Karpas-422 (cell line): ENCODE measurements around the gene DEFB123. TPM values are rescaled to one million over a fixed set of nuclear protein-coding genes. Genes with fewer than 3 reads are reported as not detected.

Experiments
- DNase-seq: peaks from one replicate; pipeline ENCODE4 v3.0.0-alpha.2; 2015
- H2AFZ ChIP-seq: fragments of 200-600 bp; sonication (generic); 2 replicates; pipeline ENCODE4 v1.6.1; 2014; ENCODE audit warnings: antibody characterized with exemption, low read length, mixed read lengths
- H3K27ac ChIP-seq: fragments of 200-600 bp; sonication (generic); 2 replicates; pipeline ENCODE4 v1.5.1; 2014; ENCODE audit warnings: mild to moderate bottlenecking, low read length, moderate library complexity
- H3K27me3 ChIP-seq: fragments of 200-600 bp; sonication (generic); 2 replicates; pipeline ENCODE4 v1.6.1; 2014; ENCODE audit warnings: low read length, mixed read lengths
- H3K36me3 ChIP-seq: fragments of 200-600 bp; sonication (generic); 2 replicates; pipeline ENCODE4 v1.6.1; 2014; ENCODE audit warnings: low read length, mixed read lengths; ENCODE audit not compliant: insufficient read depth
- H3K4me1 ChIP-seq: fragments of 200-600 bp; sonication (generic); 2 replicates; pipeline ENCODE4 v1.6.1; 2014; ENCODE audit warnings: mild to moderate bottlenecking, low read length, mixed read lengths
- H3K4me2 ChIP-seq: fragments of 200-600 bp; sonication (generic); 2 replicates; pipeline ENCODE4 v1.6.1; 2014; ENCODE audit warnings: low read length, low read depth, mild to moderate bottlenecking; ENCODE audit not compliant: poor library complexity, severe bottlenecking
- H3K4me3 ChIP-seq: fragments of 200-600 bp; sonication (generic); 2 replicates; pipeline ENCODE4 v1.5.1; 2014; ENCODE audit warnings: mild to moderate bottlenecking, antibody characterized with exemption, low read length, mixed read lengths
- H3K79me2 ChIP-seq: fragments of 200-600 bp; sonication (generic); 2 replicates; pipeline ENCODE4 v1.6.1; 2014; ENCODE audit warnings: mild to moderate bottlenecking, low read length, mixed read lengths
- H3K9ac ChIP-seq: fragments of 200-600 bp; sonication (generic); 2 replicates; pipeline ENCODE4 v1.6.0; 2014; ENCODE audit warnings: low read length
- H3K9me2 ChIP-seq: fragments of 200-600 bp; sonication (generic), shearing (Covaris generic); replicated peaks from 2 replicates; pipeline ENCODE4 v1.6.0; 2014; ENCODE audit warnings: mild to moderate bottlenecking, low read length, moderate library complexity; ENCODE audit not compliant: insufficient read depth
- H3K9me3 ChIP-seq: fragments of 300-700, 200-600 bp; sonication (generic); 2 replicates; pipeline ENCODE4 v1.6.1; 2014; ENCODE audit warnings: low read length, mixed read lengths
- H4K20me1 ChIP-seq: fragments of 200-600 bp; sonication (generic); 2 replicates; pipeline ENCODE4 v1.6.1; 2014; ENCODE audit warnings: mild to moderate bottlenecking, antibody characterized with exemption, low read length, low read depth; ENCODE audit not compliant: insufficient read depth
- total RNA-seq: library from RNA; depleted of rRNA; stranded (reverse); fragments of >200 nt; shearing (Covaris generic); gene quantifications from 2 replicates; pipeline ENCODE4 v1.2.3, GENCODE V29; 2014; ENCODE audit warnings: low replicate concordance; rRNA removed

Gene DEFB123, protein sequence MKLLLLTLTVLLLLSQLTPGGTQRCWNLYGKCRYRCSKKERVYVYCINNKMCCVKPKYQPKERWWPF
- not detected in 2 replicates for total RNA-seq

DNA sequence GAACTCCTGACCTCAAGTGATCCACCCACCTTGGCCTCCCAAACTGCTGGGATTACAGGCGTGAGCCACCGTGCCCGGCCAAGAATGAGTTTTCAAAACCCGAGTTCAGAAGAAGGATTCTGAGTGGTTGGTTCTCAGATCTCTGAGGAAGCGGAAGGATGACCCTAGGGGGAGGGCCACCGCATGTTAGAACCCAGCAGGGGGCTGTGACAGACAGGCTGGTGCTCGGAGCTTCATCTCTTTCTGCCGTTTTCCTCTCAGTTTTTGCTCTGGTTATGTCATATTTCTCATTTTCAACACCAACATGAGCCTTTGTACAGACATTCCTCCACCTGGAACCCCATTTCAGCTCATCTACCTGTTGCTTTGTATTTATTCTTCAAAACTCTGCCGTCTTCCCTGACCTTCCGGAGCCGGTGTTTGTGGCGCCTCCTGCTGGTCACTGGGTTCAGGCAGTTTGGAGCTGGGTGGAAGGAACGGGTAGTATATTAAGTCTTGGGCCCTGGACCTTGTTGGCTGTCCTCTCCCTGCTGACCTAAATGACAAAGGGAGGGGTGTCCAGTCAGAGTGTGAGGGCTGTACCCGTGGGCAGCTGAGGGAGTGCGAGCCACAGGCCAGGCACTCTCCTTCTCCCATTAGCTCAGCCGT, at the start of gene DEFB123:
DEFB123 (plus strand) TSS at position 621 of the 648 bp plus-strand sequence. CDS start 67 bp downstream, outside the sequence.
- Histone ChIP-seq H3K4me2 (no peak within 1 kb of the TSS), H3K79me2 (no peaks in the 10 kb centered on the region), H3K9ac (no peak within 1 kb of the TSS), H3K4me3 (no peak within 1 kb of the TSS), H3K27ac (no peak within 1 kb of the TSS), H3K27me3 (no peaks in the 10 kb centered on the region), H2AFZ (no peak within 1 kb of the TSS), H3K4me1 (no peaks in the 10 kb centered on the region), H4K20me1 (no peaks in the 10 kb centered on the region), H3K36me3 (no peaks in the 10 kb centered on the region), H3K9me2 (no peaks in the 10 kb centered on the region), H3K9me3 (no peaks in the 10 kb centered on the region)
- peak; percentile 44 for DNase-seq

DNA sequence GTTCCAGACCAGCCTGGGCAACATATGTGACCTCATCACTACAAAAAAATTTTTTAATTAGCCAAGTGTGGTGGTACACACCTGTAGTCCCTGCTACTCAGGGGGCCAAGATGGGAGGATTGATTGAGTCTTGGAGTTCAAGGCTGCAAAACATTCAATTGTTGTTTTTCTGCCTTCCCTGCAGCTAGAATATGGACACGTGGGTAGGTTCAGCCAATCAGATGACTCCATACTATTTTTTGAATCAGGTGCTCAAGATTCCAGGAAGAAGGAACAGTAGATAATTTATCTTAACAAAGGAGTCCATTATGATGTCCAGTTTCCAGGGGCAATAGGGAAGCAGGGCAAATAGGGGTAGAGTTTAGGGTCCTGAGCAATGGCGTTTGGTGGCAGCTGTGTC, 47.6 kb upstream of the DEFB123 start:
- no peak overlapping the region for H3K27ac ChIP-seq
- H2AFZ ChIP-seq, result no peak overlapping the region
- DNase-seq, result no peak
- H4K20me1 ChIP-seq, result no peaks in the 10 kb centered on the region
- no peaks in the 10 kb centered on the region for H3K79me2 ChIP-seq
- no peaks in the 10 kb centered on the region for H3K4me1 ChIP-seq
- H3K4me3 ChIP-seq, result no peak overlapping the region
- H3K9ac ChIP-seq, result no peak overlapping the region
- no peaks in the 10 kb centered on the region for H3K27me3 ChIP-seq
- no peak overlapping the region for H3K4me2 ChIP-seq
- H3K9me2 ChIP-seq, result no peaks in the 10 kb centered on the region
- H3K36me3 ChIP-seq, result no peaks in the 10 kb centered on the region
- H3K9me3 ChIP-seq, result no peaks in the 10 kb centered on the region

DNA sequence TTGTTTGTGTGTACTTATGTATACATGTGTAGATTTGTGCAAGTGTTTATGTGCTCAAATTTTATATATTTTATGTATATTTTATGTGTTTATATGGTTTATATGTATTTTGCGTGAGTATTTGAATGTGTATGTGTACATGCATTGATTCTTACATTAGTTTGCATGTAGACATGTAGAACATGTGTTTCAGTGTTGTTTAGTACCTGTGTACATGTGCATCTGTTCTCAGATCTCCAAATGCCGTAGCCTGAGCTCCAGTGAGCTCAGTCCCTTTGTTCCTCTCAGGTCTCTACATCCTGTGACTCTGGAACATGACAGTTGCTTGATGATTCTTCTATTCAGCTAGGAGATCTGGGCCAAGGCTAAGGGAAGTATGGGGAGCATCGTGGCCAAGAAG, 45.5 kb upstream of the DEFB123 start:
- Histone ChIP-seq H3K4me3 (no peak overlapping the region), H3K9me3 (no peaks in the 10 kb centered on the region), H3K9me2 (no peaks in the 10 kb centered on the region), H3K79me2 (no peaks in the 10 kb centered on the region), H3K36me3 (no peaks in the 10 kb centered on the region), H3K4me1 (no peaks in the 10 kb centered on the region), H4K20me1 (no peaks in the 10 kb centered on the region), H3K4me2 (no peak overlapping the region), H3K27ac (no peak overlapping the region), H2AFZ (no peak overlapping the region), H3K9ac (no peak overlapping the region), H3K27me3 (no peaks in the 10 kb centered on the region)
- DNase-seq, result no peak

DNA sequence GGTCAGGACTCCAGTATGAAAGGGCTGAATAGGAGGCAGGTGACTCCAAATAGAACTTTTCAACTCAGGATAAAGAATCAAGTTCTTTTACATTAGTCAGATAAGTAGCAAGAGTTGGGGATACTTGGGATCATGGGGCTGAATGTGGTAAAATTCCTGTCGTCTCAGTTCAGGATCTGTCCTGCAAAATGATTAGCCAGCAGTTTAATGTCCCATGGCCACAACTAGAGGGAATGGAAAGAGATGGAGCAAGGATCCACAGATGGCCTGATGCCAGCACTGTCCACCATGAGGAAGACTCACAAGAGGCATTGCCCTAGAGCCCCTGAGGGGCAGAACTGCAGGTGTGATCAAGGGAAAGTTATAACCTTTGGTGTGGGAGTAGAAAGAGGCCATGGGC, 36.5 kb upstream of the DEFB123 start:
- Histone ChIP-seq H3K9me3 (no peaks in the 10 kb centered on the region), H2AFZ (no peak overlapping the region), H3K36me3 (no peaks in the 10 kb centered on the region), H3K9ac (no peak overlapping the region), H3K9me2 (no peaks in the 10 kb centered on the region), H3K79me2 (no peaks in the 10 kb centered on the region), H3K4me1 (no peaks in the 10 kb centered on the region), H3K27me3 (no peaks in the 10 kb centered on the region), H3K4me2 (no peak overlapping the region), H4K20me1 (no peaks in the 10 kb centered on the region), H3K4me3 (no peak overlapping the region), H3K27ac (no peak overlapping the region)
- no peak for DNase-seq

DNA sequence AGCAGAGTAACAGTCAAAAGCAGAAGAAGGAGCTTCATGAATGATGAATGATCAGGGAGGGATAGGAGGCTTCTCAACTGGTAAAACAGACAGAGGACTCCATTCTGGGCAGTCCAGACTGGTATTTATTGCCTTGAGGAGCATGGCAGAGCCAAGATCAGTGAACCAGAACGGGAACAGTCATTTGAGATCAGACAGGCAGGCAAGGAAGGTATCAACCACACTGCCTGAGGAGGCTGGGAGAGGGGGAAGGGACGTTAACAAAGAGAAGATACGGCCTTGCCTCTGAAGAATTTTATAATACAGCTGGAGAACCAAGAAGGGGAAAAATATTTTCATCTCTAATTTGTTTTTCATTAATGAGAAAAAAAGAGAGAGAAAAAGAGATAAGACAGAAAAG, 34.3 kb upstream of the DEFB123 start, which contains the start of gene DEFB121:
DEFB121 (minus strand) TSS at position 101 of the 400 bp plus-strand sequence; CDS start at position 38, 63 bp downstream.
- no peak within 1 kb of the TSS for H3K27ac ChIP-seq
- H3K9me2 ChIP-seq, result no peaks in the 10 kb centered on the region
- no peak within 1 kb of the TSS for H3K4me2 ChIP-seq
- H3K27me3 ChIP-seq, result no peaks in the 10 kb centered on the region
- H3K79me2 ChIP-seq, result no peaks in the 10 kb centered on the region
- H3K4me1 ChIP-seq, result no peaks in the 10 kb centered on the region
- no peaks in the 10 kb centered on the region for H4K20me1 ChIP-seq
- no peak within 1 kb of the TSS for H3K9ac ChIP-seq
- no peaks in the 10 kb centered on the region for H3K9me3 ChIP-seq
- DNase-seq, result no peak
- H3K36me3 ChIP-seq, result no peaks in the 10 kb centered on the region
- no peak within 1 kb of the TSS for H3K4me3 ChIP-seq
- no peak within 1 kb of the TSS for H2AFZ ChIP-seq

DNA sequence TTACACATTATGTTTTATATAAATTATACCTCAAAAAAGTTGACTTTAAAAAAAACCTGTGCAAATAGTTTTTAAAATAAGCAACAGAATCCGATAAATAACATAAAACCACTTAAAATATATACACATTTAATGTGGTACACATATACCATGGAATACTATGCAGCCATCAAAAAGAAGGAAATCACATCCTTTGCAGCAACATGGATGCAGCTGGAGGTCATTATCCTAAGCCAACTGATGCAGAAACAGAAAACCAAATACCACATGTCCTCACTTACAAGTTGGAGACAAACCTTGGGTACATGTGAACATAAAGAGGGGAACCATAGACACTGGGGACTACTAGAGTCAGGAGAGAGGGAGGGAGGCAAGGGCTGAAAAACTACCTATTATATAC, 30.4 kb upstream of the DEFB123 start:
- no peaks in the 10 kb centered on the region for H3K36me3 ChIP-seq
- no peaks in the 10 kb centered on the region for H3K4me1 ChIP-seq
- no peaks in the 10 kb centered on the region for H3K27me3 ChIP-seq
- DNase-seq, result no peak
- H3K27ac ChIP-seq, result no peak overlapping the region
- no peaks in the 10 kb centered on the region for H3K9me3 ChIP-seq
- H2AFZ ChIP-seq, result no peak overlapping the region
- no peaks in the 10 kb centered on the region for H3K9me2 ChIP-seq
- no peak overlapping the region for H3K4me3 ChIP-seq
- H3K79me2 ChIP-seq, result no peaks in the 10 kb centered on the region
- no peak overlapping the region for H3K4me2 ChIP-seq
- no peak overlapping the region for H3K9ac ChIP-seq
- H4K20me1 ChIP-seq, result no peaks in the 10 kb centered on the region

DNA sequence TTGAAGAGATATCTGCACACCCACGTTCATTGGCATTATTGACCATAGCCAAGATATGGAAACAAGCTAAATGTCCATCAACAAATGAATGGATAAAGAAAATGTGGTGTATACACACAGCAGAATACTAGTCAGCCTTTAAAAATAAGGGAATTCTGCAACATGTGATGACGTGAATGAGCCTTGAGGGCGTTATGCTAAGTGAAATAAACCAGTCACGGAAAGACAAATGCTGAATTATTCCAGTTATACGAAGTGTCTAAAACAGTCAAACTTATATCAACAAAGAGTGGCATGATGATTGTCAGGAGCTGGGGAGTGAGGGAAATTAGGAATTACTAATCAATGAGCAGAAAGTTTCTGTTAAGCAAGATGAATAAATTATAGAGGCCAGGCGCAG, 26.1 kb upstream of the DEFB123 start:
- H3K9me3 ChIP-seq, result no peaks in the 10 kb centered on the region
- no peaks in the 10 kb centered on the region for H3K4me1 ChIP-seq
- no peak overlapping the region for H2AFZ ChIP-seq
- DNase-seq, result no peak
- H3K4me3 ChIP-seq, result no peak overlapping the region
- H3K9ac ChIP-seq, result no peak overlapping the region
- H3K27ac ChIP-seq, result no peak overlapping the region
- no peaks in the 10 kb centered on the region for H4K20me1 ChIP-seq
- H3K36me3 ChIP-seq, result no peaks in the 10 kb centered on the region
- H3K4me2 ChIP-seq, result no peak overlapping the region
- no peaks in the 10 kb centered on the region for H3K79me2 ChIP-seq
- no peaks in the 10 kb centered on the region for H3K27me3 ChIP-seq
- H3K9me2 ChIP-seq, result no peaks in the 10 kb centered on the region

DNA sequence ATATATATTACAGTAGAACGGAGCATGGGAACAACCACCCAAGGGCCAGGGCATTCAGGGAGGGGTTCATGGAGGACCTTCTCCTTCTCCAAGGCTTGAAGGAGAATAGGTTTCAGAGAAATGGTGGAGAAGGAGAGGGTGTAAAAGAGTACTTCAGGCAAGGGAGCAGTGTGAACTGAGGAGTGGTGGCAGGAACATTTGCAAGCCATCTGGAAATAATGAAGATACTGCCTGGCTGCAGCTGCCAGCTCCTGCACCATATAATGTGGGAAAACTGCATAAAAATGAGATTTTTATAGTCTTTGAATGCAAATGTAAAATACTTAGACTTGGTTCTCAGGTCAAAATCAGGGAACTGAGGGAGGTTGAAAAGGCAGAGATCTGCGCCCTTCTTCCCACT, 24.8 kb upstream of the DEFB123 start:
- Histone ChIP-seq H4K20me1 (no peaks in the 10 kb centered on the region), H2AFZ (no peak overlapping the region), H3K4me3 (no peak overlapping the region), H3K79me2 (no peaks in the 10 kb centered on the region), H3K27ac (no peak overlapping the region), H3K9me3 (no peaks in the 10 kb centered on the region), H3K9me2 (no peaks in the 10 kb centered on the region), H3K4me2 (no peak overlapping the region), H3K9ac (no peak overlapping the region), H3K27me3 (no peaks in the 10 kb centered on the region), H3K36me3 (no peaks in the 10 kb centered on the region), H3K4me1 (no peaks in the 10 kb centered on the region)
- DNase-seq, result no peak
